Osteoblast (primary cell): Measurements from ENCODE around the gene KCNJ3. TPM values are rescaled to one million over a fixed set of nuclear protein-coding genes. Genes with fewer than 3 reads are reported as not detected.

Experiments used
- DNase-seq: peaks from one replicate; pipeline ENCODE4 v3.0.0; 2011; ENCODE audit warnings: low spot score, mixed read lengths; ENCODE audit not compliant: insufficient read length; ENCODE audit errors: missing footprints
- H2AFZ ChIP-seq: 2 replicates; pipeline ENCODE4 v1.6.0; 2011; ENCODE audit warnings: mild to moderate bottlenecking, low read length
- H3K27ac ChIP-seq: 2 replicates; pipeline ENCODE4 v1.5.1; 2011; ENCODE audit warnings: mild to moderate bottlenecking, low read depth, low read length, moderate library complexity
- H3K27me3 ChIP-seq: 2 replicates; pipeline ENCODE4 v1.6.0; 2012; ENCODE audit warnings: mild to moderate bottlenecking, control low read depth, inconsistent platforms, low read length, moderate library complexity; ENCODE audit not compliant: insufficient read depth
- H3K36me3 ChIP-seq: 2 replicates; pipeline ENCODE4 v1.5.1; 2011; ENCODE audit warnings: mild to moderate bottlenecking, low read length, control low read depth, moderate library complexity; ENCODE audit not compliant: insufficient read depth
- H3K4me1 ChIP-seq: 2 replicates; pipeline ENCODE4 v1.5.1; 2011; ENCODE audit warnings: mild to moderate bottlenecking, low read length, control low read depth, moderate library complexity; ENCODE audit not compliant: insufficient read depth
- H3K4me2 ChIP-seq: 2 replicates; pipeline ENCODE4 v1.6.0; 2011; ENCODE audit warnings: mild to moderate bottlenecking, low read length; ENCODE audit not compliant: insufficient read depth
- H3K4me3 ChIP-seq: fragments of 200-600 bp; sonication (generic); 3 replicates; pipeline ENCODE4 v1.5.1; 2012; ENCODE audit warnings: mild to moderate bottlenecking, low read length, inconsistent platforms; ENCODE audit not compliant: insufficient read depth
- H3K79me2 ChIP-seq: 2 replicates; pipeline ENCODE4 v1.6.0; 2012; ENCODE audit warnings: mild to moderate bottlenecking, low read length, control low read depth, inconsistent platforms; ENCODE audit not compliant: insufficient read depth
- H3K9me3 ChIP-seq: 2 replicates; pipeline ENCODE4 v1.5.1; 2011; ENCODE audit warnings: low read depth, low read length, control low read depth
- H4K20me1 ChIP-seq: 2 replicates; pipeline ENCODE4 v1.6.0; 2012; ENCODE audit warnings: mild to moderate bottlenecking, low read length, control low read depth; ENCODE audit not compliant: insufficient read depth
- CTCF ChIP-seq: IDR thresholded peaks from 2 replicates; pipeline ENCODE4 v1.5.1; 2011; ENCODE audit warnings: mild to moderate bottlenecking, low read depth, low read length, moderate library complexity; ENCODE audit errors: extremely low read depth
- total RNA-seq: library from RNA; depleted of rRNA; stranded (reverse); fragments of >200 nt; gene quantifications from 2 replicates; pipeline ENCODE4 v1.2.3, GENCODE V29; 2012

Gene KCNJ3
- total RNA-seq, 1 donor: not detected

DNA sequence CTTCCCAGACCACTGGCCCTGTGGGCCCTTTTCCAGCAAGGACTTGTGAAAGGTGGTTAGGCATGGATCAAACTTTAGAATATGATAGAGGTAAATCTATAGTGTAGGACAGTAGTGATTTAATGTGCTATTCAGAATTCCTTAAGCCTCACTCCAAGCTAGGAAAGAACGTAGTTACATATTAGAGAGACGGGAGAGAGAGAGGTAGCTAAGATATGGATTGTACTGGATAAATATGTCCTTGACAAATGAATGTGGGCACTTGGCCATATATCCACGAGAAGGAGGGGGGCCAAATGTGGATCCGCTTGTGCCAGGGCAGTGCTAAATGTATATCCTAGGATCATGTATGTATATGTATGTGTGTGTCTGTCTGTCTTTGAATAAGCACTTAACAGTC is 6.5 kb downstream of the KCNJ3 start:
- no peaks in the 10 kb centered on the region for H4K20me1 ChIP-seq
- no peaks in the 10 kb centered on the region for H3K36me3 ChIP-seq
- no peak overlapping the region for H2AFZ ChIP-seq
- TF ChIP-seq CTCF: no peak
- no peak overlapping the region for H3K27ac ChIP-seq
- no peaks in the 10 kb centered on the region for H3K9me3 ChIP-seq
- H3K4me3 ChIP-seq: no peak overlapping the region
- no peaks in the 10 kb centered on the region for H3K79me2 ChIP-seq
- no peaks in the 10 kb centered on the region for H3K27me3 ChIP-seq
- no peaks in the 10 kb centered on the region for H3K4me1 ChIP-seq
- no peak for DNase-seq
- no peak overlapping the region for H3K4me2 ChIP-seq

DNA sequence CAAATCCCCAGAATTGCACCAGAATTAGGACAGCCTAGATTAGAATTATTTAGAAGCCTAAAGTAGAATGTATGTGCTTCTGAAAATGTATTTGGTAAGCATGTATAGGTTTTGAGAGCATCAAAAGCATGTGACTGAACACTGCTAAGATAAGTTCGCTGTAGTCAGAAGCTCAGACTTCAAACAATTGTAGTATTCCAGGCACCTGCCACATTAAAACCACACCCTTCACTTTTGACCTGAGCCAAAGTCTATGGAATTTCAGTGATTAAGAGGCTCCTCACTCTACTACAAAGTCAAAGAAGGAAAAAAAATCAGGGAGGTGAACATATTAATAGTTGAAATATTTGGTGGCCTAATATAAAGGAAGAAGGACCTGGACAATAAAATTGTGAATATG is 8.2 kb downstream of the KCNJ3 start:
- Histone ChIP-seq H3K9me3 (no peaks in the 10 kb centered on the region), H3K79me2 (no peaks in the 10 kb centered on the region), H3K36me3 (no peaks in the 10 kb centered on the region), H3K4me2 (no peak overlapping the region), H3K27me3 (no peaks in the 10 kb centered on the region), H3K4me1 (no peaks in the 10 kb centered on the region), H3K27ac (no peak overlapping the region), H3K4me3 (no peak overlapping the region), H4K20me1 (no peaks in the 10 kb centered on the region), H2AFZ (no peak overlapping the region)
- no peak for DNase-seq
- no peak for TF ChIP-seq CTCF

- H3K27ac ChIP-seq: no peak overlapping the region
- no peaks in the 10 kb centered on the region for H3K4me1 ChIP-seq
- no peak for DNase-seq
These were observed 9.6 kb downstream of the KCNJ3 start for GRCh38 chr2:154707994-154708575.

DNA sequence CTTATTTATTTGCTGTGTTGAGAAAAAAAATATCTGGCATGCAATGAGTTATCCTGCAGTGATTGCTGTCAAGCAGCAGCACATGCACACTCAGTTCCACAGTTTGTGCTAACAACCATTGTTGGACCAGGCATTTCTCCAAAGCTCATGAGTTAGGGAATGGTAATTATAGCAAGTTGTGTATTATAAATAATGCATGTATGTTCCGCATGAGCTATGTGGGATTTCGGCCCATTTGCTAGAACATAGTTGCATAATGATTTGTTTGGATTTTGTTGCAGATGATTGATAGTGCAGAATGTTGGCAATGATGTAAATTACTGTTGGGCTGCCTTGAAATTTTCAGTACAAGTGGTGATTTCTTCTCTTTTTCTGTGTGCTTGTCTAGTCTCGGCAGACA is 10.7 kb downstream of the KCNJ3 start:
- Histone ChIP-seq H3K27me3 (no peaks in the 10 kb centered on the region), H2AFZ (no peak overlapping the region), H3K4me1 (no peaks in the 10 kb centered on the region), H3K36me3 (no peaks in the 10 kb centered on the region), H3K4me2 (no peak overlapping the region), H3K4me3 (no peak overlapping the region), H4K20me1 (no peaks in the 10 kb centered on the region), H3K9me3 (no peaks in the 10 kb centered on the region), H3K79me2 (no peaks in the 10 kb centered on the region), H3K27ac (no peak overlapping the region)
- no peak for TF ChIP-seq CTCF
- DNase-seq: no peak

More at GRCh38 chr2:154707994-154708575, 9.6 kb downstream of the KCNJ3 start:
- no peaks in the 10 kb centered on the region for H3K79me2 ChIP-seq
- no peak overlapping the region for H3K4me3 ChIP-seq
- H3K4me2 ChIP-seq: no peak overlapping the region
- TF ChIP-seq CTCF: no peak
- no peaks in the 10 kb centered on the region for H3K27me3 ChIP-seq
- no peaks in the 10 kb centered on the region for H4K20me1 ChIP-seq
- H3K9me3 ChIP-seq: no peaks in the 10 kb centered on the region
- H2AFZ ChIP-seq: no peak overlapping the region
- H3K36me3 ChIP-seq: no peaks in the 10 kb centered on the region
